GM12878 (cell line): ENCODE measurements around the gene CRB2. TPM values are rescaled to one million over a fixed set of nuclear protein-coding genes. Genes with fewer than 3 reads are reported as not detected.

Experiments
- ATAC-seq: fragments of 200-7000 bp; cut with Tn5 transposase; 3 replicates; pipeline ENCODE4 v1.9.1; 2020; ENCODE audit warnings: mild to moderate bottlenecking, moderate library complexity
- BruUV-seq: library from RNA; stranded (reverse); fragments of 400-500 nt; replicated peaks from 2 replicates; lab custom pipeline; 2021; lab: Mats Ljungman, UMichigan
- CTCF ChIA-PET: fragments of 300-600 bp; sonication (Branson Sonifier 250); formaldehyde crosslinking; extraction: SDS; loops from one replicate; lab custom pipeline; 2021; ENCODE audit warnings: inconsistent platforms; lab: Yijun Ruan, JAX
- POLR2A ChIA-PET: fragments of 350-600 bp; formaldehyde crosslinking; extraction: SDS; loops from one replicate; lab custom pipeline; 2021; ENCODE audit warnings: inconsistent platforms; lab: Charles Lee
- RAD21 ChIA-PET: fragments of 300-600 bp; sonication (Branson Sonifier 250); formaldehyde crosslinking; loops from one replicate; lab custom pipeline; 2023; ENCODE audit warnings: antibody characterized with exemption; ENCODE audit not compliant: unreplicated experiment; lab: Charles Lee
- SMC1A ChIA-PET: fragments of 300-600 bp; sonication (Branson Sonifier 250); formaldehyde crosslinking; loops from one replicate; lab custom pipeline; 2023; ENCODE audit not compliant: unreplicated experiment, uncharacterized antibody; lab: Charles Lee
- DNase-seq: peaks from one replicate; pipeline ENCODE4 v3.0.0-alpha.2; 2011; ENCODE audit warnings: low read depth, low spot score
- FAIRE-seq: peaks from 3 replicates; lab custom pipeline; 2011; peaks lifted over from hg19 to GRCh38; lab: Jason Lieb, UNC
- H2AFZ ChIP-seq: 2 replicates; pipeline ENCODE4 v1.6.0; 2011; ENCODE audit warnings: low read depth, low read length, control low read depth; ENCODE audit not compliant: control insufficient read depth
- H3K27ac ChIP-seq: 2 replicates; pipeline ENCODE4 v1.5.1; 2011; ENCODE audit warnings: control low read depth; ENCODE audit not compliant: control insufficient read depth, insufficient read depth
- H3K27me3 ChIP-seq, 2 experiments: replicated peaks in 1 of 2; 2 replicates each; pipeline versions ENCODE4 v1.6.0 to v1.6.1; 2011; ENCODE audit warnings: low read length in 1 of 2; ENCODE audit not compliant: control insufficient read depth in 2 of 2, insufficient read depth in 2 of 2
- H3K36me3 ChIP-seq, 2 experiments: 2 replicates each; pipeline ENCODE4 v1.5.1; 2011; ENCODE audit warnings: low read length in 1 of 2; ENCODE audit not compliant: control insufficient read depth in 2 of 2, insufficient read depth in 2 of 2
- H3K4me1 ChIP-seq: 2 replicates; pipeline ENCODE4 v1.6.1; 2011; ENCODE audit warnings: mild to moderate bottlenecking, low read length, moderate library complexity, mixed read lengths; ENCODE audit not compliant: control insufficient read depth, insufficient read depth
- H3K4me2 ChIP-seq: 2 replicates; pipeline ENCODE4 v1.6.0; 2011; ENCODE audit warnings: control low read depth; ENCODE audit not compliant: control insufficient read depth, insufficient read depth
- H3K4me3 ChIP-seq: fragments of 200-600 bp; sonication (generic); 2 replicates; pipeline ENCODE4 v1.5.1; 2016
- H3K79me2 ChIP-seq: 2 replicates; pipeline ENCODE4 v1.6.0; 2011; ENCODE audit warnings: low read length; ENCODE audit not compliant: control insufficient read depth, insufficient read depth
- H3K9ac ChIP-seq: 2 replicates; pipeline ENCODE4 v1.8.0; 2011; ENCODE audit warnings: low read length, control low read depth, mixed read lengths; ENCODE audit not compliant: control insufficient read depth, insufficient read depth
- H3K9me3 ChIP-seq: replicated peaks from 3 replicates; pipeline ENCODE4 v1.5.1; 2011; ENCODE audit warnings: mild to moderate bottlenecking, low read length; ENCODE audit not compliant: control insufficient read depth, insufficient read depth
- H4K20me1 ChIP-seq: 2 replicates; pipeline ENCODE4 v1.6.0; 2011; ENCODE audit not compliant: control insufficient read depth, insufficient read depth
- BHLHE40 ChIP-seq, 2 experiments: fragments of 450-650 bp in 1 of 2; IDR thresholded peaks; 2 replicates each; pipeline ENCODE4 v1.6.1; 2011 to 2017; ENCODE audit warnings: low read depth in 2 of 2, borderline replicate concordance in 1 of 2, improper control_type of control experiment in 1 of 2, low read length in 1 of 2, mild to moderate bottlenecking in 1 of 2
- CEBPB ChIP-seq, 2 experiments: fragments of 150-350 bp in 1 of 2; IDR thresholded peaks; 2 replicates each; pipeline ENCODE4 v1.6.1; 2012 to 2014; ENCODE audit warnings: low read depth in 2 of 2, low read length in 2 of 2, borderline replicate concordance in 1 of 2, inconsistent platforms in 1 of 2
- GABPA ChIP-seq: IDR thresholded peaks from 2 replicates; pipeline ENCODE4 v1.6.1; 2014; ENCODE audit warnings: antibody characterized with exemption, low read depth, mild to moderate bottlenecking, inconsistent platforms
- GATAD2B ChIP-seq: fragments of 450-650 bp; conservative IDR thresholded peaks from 2 replicates; pipeline ENCODE4 v1.6.1; 2017; ENCODE audit warnings: low read depth, mild to moderate bottlenecking, moderate library complexity
- MEF2A ChIP-seq: IDR thresholded peaks from 2 replicates; pipeline ENCODE4 v1.6.1; 2011; ENCODE audit warnings: low read depth, mild to moderate bottlenecking, low read length, moderate library complexity; ENCODE audit not compliant: insufficient read depth
- NR2C1 ChIP-seq: fragments of 450-650 bp; IDR thresholded peaks from 2 replicates; pipeline ENCODE4 v1.6.1; 2017; ENCODE audit warnings: antibody characterized with exemption, mild to moderate bottlenecking, moderate library complexity
- NRF1 ChIP-seq: conservative IDR thresholded peaks from 2 replicates; pipeline ENCODE4 v1.6.1; 2011; ENCODE audit warnings: mild to moderate bottlenecking, low read depth, low read length, improper control_type of control experiment
- PAX8 ChIP-seq: fragments of 450-650 bp; IDR thresholded peaks from 2 replicates; pipeline ENCODE4 v1.6.1; 2017; ENCODE audit warnings: mild to moderate bottlenecking, moderate library complexity
- RB1 ChIP-seq: fragments of 450-650 bp; formaldehyde crosslinking; IDR thresholded peaks from 2 replicates; pipeline ENCODE4 v1.6.1; 2017; ENCODE audit warnings: mild to moderate bottlenecking, borderline replicate concordance
- SIN3A ChIP-seq: IDR thresholded peaks from 2 replicates; pipeline ENCODE4 v1.6.1; 2012; ENCODE audit warnings: low read depth, low read length, improper control_type of control experiment
- SP1 ChIP-seq: IDR thresholded peaks from one replicate; pipeline ENCODE4 v1.6.1; 2011; ENCODE audit warnings: low read depth, low read length
- STAT3 ChIP-seq: IDR thresholded peaks from 2 replicates; pipeline ENCODE4 v1.6.1; 2011; ENCODE audit warnings: low read depth, low read length, improper control_type of control experiment
- WRNIP1 ChIP-seq: IDR thresholded peaks from 2 replicates; pipeline ENCODE4 v1.6.1; 2011; ENCODE audit warnings: low read depth, low read length, improper control_type of control experiment, borderline replicate concordance
- YY1 ChIP-seq: IDR thresholded peaks from 2 replicates; pipeline ENCODE4 v1.6.1; 2011; ENCODE audit warnings: low read depth, mild to moderate bottlenecking, low read length
- WGBS: methylation state at CpG from one replicate; pipeline ENCODE4 v1.1.6; 2016; ENCODE audit warnings: low lambda C conversion rate; ENCODE audit not compliant: insufficient replicate concordance, insufficient coverage; ENCODE audit errors: missing lambda C conversion rate; 5-methylcytosine and 5-hydroxymethylcytosine counted together
- in situ Hi-C: fragments of 300-500 bp; cut with MboI; formaldehyde crosslinking; loops from 9 replicates; pipeline ENCODE4 v1.14.3; 2018; ENCODE audit warnings: mixed read lengths
- intact Hi-C: fragments of 100-400 bp; cut with micrococcal nuclease; formaldehyde crosslinking; loops from one replicate; pipeline ENCODE4 v1.14.2; 2022; ENCODE audit not compliant: unreplicated experiment
- polyA plus RNA-seq, 11 experiments: library from polyadenylated mRNA; depleted of rRNA in 4 of 11; unstranded in 6 of 11; stranded (reverse) in 5 of 11; fragments of >200 nt; fragmentation: Nextera tagmentation in 4 of 11; fragmentation: Illumina TruSeq in 1 of 11; extraction: Ambion mirVana in 4 of 11; extraction: Trizol in 1 of 11; gene quantifications; 1 replicate in 1 of 11; 2 replicates in 10 of 11; pipeline versions ENCODE4 v1.2.1 to v1.2.3, GENCODE V29; 2011 to 2016; ENCODE audit warnings: inconsistent platforms in 2 of 11, missing spikeins in 2 of 11, low read depth in 1 of 11
- total RNA-seq, 4 experiments: library from RNA; depleted of rRNA in 3 of 4; stranded (reverse); fragments of >200 nt in 3 of 4; fragmentation: Illumina TruSeq in 1 of 4; extraction: Trizol in 1 of 4; gene quantifications; 2 replicates each; pipeline versions ENCODE4 v1.2.1 to v1.2.3, GENCODE V29; 2013 to 2021
- TF ChIP-seq, protein P1 (sequence below): IDR thresholded peaks from 2 replicates; pipeline ENCODE4 v1.6.1; 2012; ENCODE audit warnings: low read depth, low read length, improper control_type of control experiment
- TF ChIP-seq, protein P2 (sequence below): fragments of 450-650 bp; IDR thresholded peaks from 2 replicates; pipeline ENCODE4 v1.6.1; 2017; ENCODE audit warnings: mild to moderate bottlenecking, moderate library complexity

CRB2 gene
- total and polyA plus RNA-seq, 10 of the 15 experiments (the other 5 are each of a cell fraction or from before 2014, with no cell fraction given) = 0.01 to 0.80 (median 0.23) TPM; not detected in 3

DNA sequence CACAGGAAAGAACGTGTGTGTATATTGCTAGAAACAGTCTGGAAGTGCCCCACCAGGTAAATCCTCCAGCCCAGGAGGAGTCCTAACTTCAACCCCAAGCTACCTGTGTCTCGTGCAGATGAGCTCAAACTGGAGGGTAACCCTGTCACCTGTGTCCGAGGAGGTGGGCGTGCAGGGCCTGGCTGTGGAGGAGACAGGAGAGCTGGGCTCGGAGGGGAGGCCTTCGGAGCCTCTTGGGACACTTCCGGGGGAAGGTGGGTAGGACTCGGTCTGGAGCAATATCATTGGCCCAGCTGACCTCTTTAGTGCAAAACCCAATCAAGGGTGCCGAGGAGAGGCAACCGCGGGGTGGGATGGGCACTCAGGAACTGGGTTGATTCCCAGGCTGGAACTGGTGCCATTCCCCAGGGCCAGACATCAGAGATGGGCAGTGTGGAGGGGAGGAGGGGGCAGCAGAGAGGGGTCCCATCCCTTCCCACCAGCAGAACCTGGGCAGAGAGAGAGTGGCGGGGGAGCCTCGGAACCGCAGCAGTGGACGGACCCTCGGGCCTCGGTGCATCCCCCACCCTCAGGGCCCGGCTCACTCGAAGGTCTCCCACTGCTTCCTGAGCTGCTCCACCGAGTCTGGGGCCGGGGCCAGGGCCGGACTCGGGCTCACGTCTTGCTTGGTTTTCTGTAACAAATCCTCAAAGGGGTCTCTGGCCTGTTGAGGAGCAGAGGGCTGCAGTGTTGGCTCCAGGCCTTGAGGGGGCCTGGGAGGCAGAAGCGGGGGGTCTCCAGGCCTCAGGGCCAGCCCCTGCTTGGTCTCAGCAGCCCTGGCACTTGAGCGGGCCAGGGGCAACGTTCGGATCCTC lies 25.1 kb downstream of the CRB2 start (continued):
- TF ChIP-seq BHLHE40 (IDR thresholded peaks at IDR 0.05; ENCODE audit: borderline replicate concordance in 1 of 2, low read depth in 2 of 2, low read length in 1 of 2) (no peak), STAT3 (no peak), SP1 (no peak), GATAD2B (no peak)
- TF ChIP-seq, protein P1, sequence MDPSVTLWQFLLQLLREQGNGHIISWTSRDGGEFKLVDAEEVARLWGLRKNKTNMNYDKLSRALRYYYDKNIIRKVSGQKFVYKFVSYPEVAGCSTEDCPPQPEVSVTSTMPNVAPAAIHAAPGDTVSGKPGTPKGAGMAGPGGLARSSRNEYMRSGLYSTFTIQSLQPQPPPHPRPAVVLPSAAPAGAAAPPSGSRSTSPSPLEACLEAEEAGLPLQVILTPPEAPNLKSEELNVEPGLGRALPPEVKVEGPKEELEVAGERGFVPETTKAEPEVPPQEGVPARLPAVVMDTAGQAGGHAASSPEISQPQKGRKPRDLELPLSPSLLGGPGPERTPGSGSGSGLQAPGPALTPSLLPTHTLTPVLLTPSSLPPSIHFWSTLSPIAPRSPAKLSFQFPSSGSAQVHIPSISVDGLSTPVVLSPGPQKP = no peak

DNA sequence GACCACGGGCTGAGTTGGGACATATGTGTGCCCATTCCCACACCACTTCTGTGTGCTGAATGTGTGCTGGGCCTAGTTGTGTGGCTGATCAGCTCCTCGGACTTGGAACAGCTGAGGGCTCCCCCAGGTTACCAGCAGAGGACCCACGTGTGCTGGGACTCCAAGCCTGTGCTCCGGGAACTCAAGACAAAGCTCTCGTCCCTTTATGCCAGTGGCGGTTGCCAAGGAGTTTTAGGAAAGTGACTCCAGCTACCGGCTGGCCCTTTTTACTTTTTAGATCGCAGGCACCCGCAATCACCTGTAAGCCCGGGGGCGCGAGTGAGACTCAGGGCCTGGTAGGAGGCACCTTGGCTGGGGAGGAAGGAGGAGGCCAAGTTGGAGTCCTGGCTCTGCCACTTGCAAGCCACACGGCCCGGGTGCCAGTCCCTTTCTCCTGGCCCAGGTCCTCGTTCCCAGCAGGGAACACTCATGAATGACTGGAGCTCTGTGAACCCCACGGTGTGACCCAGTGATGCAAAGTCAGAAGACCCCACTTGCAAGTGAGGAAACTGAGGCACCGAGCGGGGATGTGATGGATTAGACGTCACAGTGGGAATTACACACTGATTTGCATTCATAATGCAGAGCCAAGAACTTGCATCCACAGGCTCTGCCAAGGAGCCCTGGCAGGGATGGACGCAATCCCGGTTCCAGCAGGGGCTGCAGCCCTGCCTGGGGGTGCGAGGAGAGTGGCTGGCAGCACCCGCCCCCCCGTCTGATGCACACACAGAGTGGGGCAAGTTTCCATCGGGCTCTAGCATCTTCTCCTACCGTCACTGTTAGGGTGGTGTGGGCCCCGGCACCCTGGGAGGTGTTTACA lies 26.9 kb downstream of the CRB2 start:
- Histone ChIP-seq H3K27ac (no peak overlapping the region), H3K4me3 (no peak overlapping the region), H3K36me3 (no peaks in the 10 kb centered on the region; a peak in 1 of 4 replicates), H3K9ac (no peak overlapping the region), H3K4me1 (no peaks in the 10 kb centered on the region), H3K4me2 (no peak overlapping the region), H3K27me3 (no peaks in the 10 kb centered on the region), H2AFZ (no peak overlapping the region), H3K9me3 (no peaks in the 10 kb centered on the region), H4K20me1 (no peaks in the 10 kb centered on the region), H3K79me2 (no peaks in the 10 kb centered on the region)
- BruUV-seq = no TSS peak
- in situ Hi-C loops (no loop called here), intact Hi-C loops (no loop called here)
- WGBS = 82% methylated on average over 27 of the region's 27 CpGs
- ChIA-PET SMC1A (interaction anchor here (0.5 to 0.7 kb wide), 2 partner anchors 28 to 356 kb away, joined by 3 read pairs; no protein-coding TSS in a partner anchor), RAD21 (no interaction called here), CTCF (interaction anchor here (1.0 to 5.8 kb wide), 2 partner anchors 13 to 29 kb away, joined by 3 to 58 read pairs; no protein-coding TSS in a partner anchor), POLR2A (interaction anchor here (0.5 kb wide), 1 partner anchor 543 kb away, joined by 7 read pairs; no protein-coding TSS in a partner anchor)
- DNase-seq (no peak), ATAC-seq (no peak), FAIRE-seq (no peak)
- TF ChIP-seq MEF2A (no peak), NR2C1 (no peak), GABPA (no peak), CEBPB (IDR thresholded peaks at IDR 0.05; ENCODE audit: borderline replicate concordance in 1 of 2, low read depth in 2 of 2, low read length in 2 of 2) (no peak), YY1 (no peak), SIN3A (no peak), PAX8 (no peak), WRNIP1 (no peak), RB1 (no peak), NRF1 (no peak)
- TF ChIP-seq, protein P2, sequence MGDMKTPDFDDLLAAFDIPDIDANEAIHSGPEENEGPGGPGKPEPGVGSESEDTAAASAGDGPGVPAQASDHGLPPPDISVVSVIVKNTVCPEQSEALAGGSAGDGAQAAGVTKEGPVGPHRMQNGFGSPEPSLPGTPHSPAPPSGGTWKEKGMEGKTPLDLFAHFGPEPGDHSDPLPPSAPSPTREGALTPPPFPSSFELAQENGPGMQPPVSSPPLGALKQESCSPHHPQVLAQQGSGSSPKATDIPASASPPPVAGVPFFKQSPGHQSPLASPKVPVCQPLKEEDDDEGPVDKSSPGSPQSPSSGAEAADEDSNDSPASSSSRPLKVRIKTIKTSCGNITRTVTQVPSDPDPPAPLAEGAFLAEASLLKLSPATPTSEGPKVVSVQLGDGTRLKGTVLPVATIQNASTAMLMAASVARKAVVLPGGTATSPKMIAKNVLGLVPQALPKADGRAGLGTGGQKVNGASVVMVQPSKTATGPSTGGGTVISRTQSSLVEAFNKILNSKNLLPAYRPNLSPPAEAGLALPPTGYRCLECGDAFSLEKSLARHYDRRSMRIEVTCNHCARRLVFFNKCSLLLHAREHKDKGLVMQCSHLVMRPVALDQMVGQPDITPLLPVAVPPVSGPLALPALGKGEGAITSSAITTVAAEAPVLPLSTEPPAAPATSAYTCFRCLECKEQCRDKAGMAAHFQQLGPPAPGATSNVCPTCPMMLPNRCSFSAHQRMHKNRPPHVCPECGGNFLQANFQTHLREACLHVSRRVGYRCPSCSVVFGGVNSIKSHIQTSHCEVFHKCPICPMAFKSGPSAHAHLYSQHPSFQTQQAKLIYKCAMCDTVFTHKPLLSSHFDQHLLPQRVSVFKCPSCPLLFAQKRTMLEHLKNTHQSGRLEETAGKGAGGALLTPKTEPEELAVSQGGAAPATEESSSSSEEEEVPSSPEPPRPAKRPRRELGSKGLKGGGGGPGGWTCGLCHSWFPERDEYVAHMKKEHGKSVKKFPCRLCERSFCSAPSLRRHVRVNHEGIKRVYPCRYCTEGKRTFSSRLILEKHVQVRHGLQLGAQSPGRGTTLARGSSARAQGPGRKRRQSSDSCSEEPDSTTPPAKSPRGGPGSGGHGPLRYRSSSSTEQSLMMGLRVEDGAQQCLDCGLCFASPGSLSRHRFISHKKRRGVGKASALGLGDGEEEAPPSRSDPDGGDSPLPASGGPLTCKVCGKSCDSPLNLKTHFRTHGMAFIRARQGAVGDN = no peak
